Gastrocnemius medialis (tissue), 4 donors: Measurements from ENCODE around the gene ARPP19.

Source experiments
- CTCF ChIP-seq, 5 experiments: fragments of 450-650 bp in 3 of 5; fragments of 200-600 bp in 2 of 5; sonication (generic) in 2 of 5; IDR thresholded peaks in 4 of 5; conservative IDR thresholded peaks in 1 of 5; 1 replicate in 4 of 5; 2 replicates in 1 of 5; pipeline ENCODE4 v1.5.1; 2016 to 2019; ENCODE audit warnings: antibody characterized with exemption in 5 of 5, mild to moderate bottlenecking in 3 of 5, moderate library complexity in 3 of 5
- POLR2A ChIP-seq, 2 donors: fragments of 450-650 bp; IDR thresholded peaks; one replicate each; pipeline ENCODE4 v1.6.1; 2017; ENCODE audit warnings: antibody characterized with exemption in 2 of 2, mild to moderate bottlenecking in 2 of 2, moderate library complexity in 2 of 2

- no peak for TF ChIP-seq CTCF (IDR thresholded peaks at IDR 0.05 in 4 of 5, conservative IDR thresholded peaks at IDR 0.05 in 1 of 5)
- no peak for TF ChIP-seq POLR2A (IDR thresholded peaks at IDR 0.05)
Measured at GRCh38 chr15:52532427-52532826, 36.4 kb downstream of the ARPP19 start.
